Ascending aorta (tissue), 2 donors: Measurements from ENCODE around the gene TMEM109. TPM values are rescaled to one million over a fixed set of nuclear protein-coding genes. Genes with fewer than 3 reads are reported as not detected.
"Not testable (repeated sequence)": the region's sequence is repeated elsewhere in the genome, so short reads cannot be mapped to it uniquely, and the experiment has no call there.

Experiments
- DNase-seq, 2 donors: peaks; one replicate each; pipeline ENCODE4 v3.0.0-alpha.2; 2019; ENCODE audit warnings: low spot score in 2 of 2
- H3K27ac ChIP-seq, 2 donors: fragments of 200-600 bp; sonication (generic); one replicate each; pipeline ENCODE4 v1.5.1; 2016 to 2017; ENCODE audit warnings: mild to moderate bottlenecking in 1 of 2
- H3K27me3 ChIP-seq: fragments of 200-600 bp; sonication (generic); one replicate; pipeline ENCODE4 v1.5.1; 2017
- H3K36me3 ChIP-seq, 2 donors: fragments of 200-600 bp; sonication (generic); one replicate each; pipeline ENCODE4 v1.5.1; 2016
- H3K4me1 ChIP-seq, 2 donors: fragments of 200-600 bp; sonication (generic); one replicate each; pipeline ENCODE4 v1.5.1; 2016 to 2017; ENCODE audit warnings: mild to moderate bottlenecking in 1 of 2
- H3K4me3 ChIP-seq, 2 donors: fragments of 200-600 bp; sonication (generic); one replicate each; pipeline ENCODE4 v1.5.1; 2016 to 2017; ENCODE audit warnings: mild to moderate bottlenecking in 1 of 2
- H3K9me3 ChIP-seq, 2 donors: fragments of 200-600 bp; sonication (generic); one replicate each; pipeline ENCODE4 v1.5.1; 2016
- CTCF ChIP-seq, 3 experiments: fragments of 200-600 bp in 2 of 3; fragments of 450-650 bp in 1 of 3; sonication (generic) in 2 of 3; IDR thresholded peaks; one replicate each; pipeline ENCODE4 v1.5.1; 2016 to 2019; ENCODE audit warnings: antibody characterized with exemption in 3 of 3, mild to moderate bottlenecking in 1 of 3, moderate library complexity in 1 of 3
- intact Hi-C: fragments of 100-400 bp; cut with DNase I; formaldehyde crosslinking; loops from one replicate; pipeline ENCODE4 v1.15.1; 2023
- total RNA-seq: library from RNA; depleted of rRNA; stranded (reverse); fragments of >200 nt; gene quantifications from one replicate; pipeline ENCODE4 v1.1.0, GENCODE V29; 2016

The TMEM109 gene
- total RNA-seq, 1 donor from 2014 or later = 238 TPM

DNA sequence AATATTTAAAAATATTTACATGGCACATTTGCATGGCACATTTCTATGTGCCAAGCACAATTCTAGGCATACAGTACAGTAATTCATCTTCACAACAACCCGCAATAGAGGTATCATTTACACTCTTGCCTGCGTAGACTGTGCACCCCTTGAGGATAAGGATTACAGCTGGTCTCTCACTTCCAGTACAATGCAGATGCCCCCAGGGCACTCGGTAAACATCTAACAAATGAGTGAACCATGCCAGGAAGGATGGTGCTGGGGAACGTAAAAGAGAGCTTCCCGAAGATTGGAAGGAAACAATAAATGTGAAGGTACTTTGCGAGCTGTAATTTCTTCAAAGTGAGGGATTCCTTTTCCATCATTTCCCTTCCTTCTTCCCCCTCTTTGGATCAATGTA lies 8.9 kb upstream of the TMEM109 start:
- peak overlapping the region; percentile 10 to 97 for H3K27ac ChIP-seq
- H3K27me3 ChIP-seq = no peaks in the 10 kb centered on the region
- intact Hi-C loops = loop anchor here (5.0 kb wide), 2 partner anchors 1288 to 1343 kb away; partner anchors contain the start of gene OSBP
- TF ChIP-seq CTCF (IDR thresholded peaks at IDR 0.05) = no peak
- peak overlapping the region; percentile 98 to 99 for H3K4me3 ChIP-seq
- peaks cover 28 to 38% of the 10 kb centered on the region in 2 donors for H3K36me3 ChIP-seq
- DNase-seq = no peak
- H3K9me3 ChIP-seq = no peaks in the 10 kb centered on the region
- H3K4me1 ChIP-seq = peaks cover 6 to 18% of the 10 kb centered on the region in 2 donors

GRCh38 chr11:60905551-60906113 lies 8.3 kb upstream of the TMEM109 start:
- no peak for TF ChIP-seq CTCF (IDR thresholded peaks at IDR 0.05)
- peaks cover 6 to 18% of the 10 kb centered on the region in 2 donors for H3K4me1 ChIP-seq
- no peak for DNase-seq
- H3K27ac ChIP-seq = peak overlapping the region; percentile 97 to 99
- H3K36me3 ChIP-seq = peaks cover 23 to 32% of the 10 kb centered on the region in 2 donors
- H3K4me3 ChIP-seq = peak overlapping the region; percentile 98 to 99
- intact Hi-C loops = loop anchor here (1.0 to 5.0 kb wide), 4 partner anchors 64 to 1343 kb away; partner anchors contain the start of genes OSBP and VPS37C
- no peaks in the 10 kb centered on the region for H3K27me3 ChIP-seq
- H3K9me3 ChIP-seq = no peaks in the 10 kb centered on the region

DNA sequence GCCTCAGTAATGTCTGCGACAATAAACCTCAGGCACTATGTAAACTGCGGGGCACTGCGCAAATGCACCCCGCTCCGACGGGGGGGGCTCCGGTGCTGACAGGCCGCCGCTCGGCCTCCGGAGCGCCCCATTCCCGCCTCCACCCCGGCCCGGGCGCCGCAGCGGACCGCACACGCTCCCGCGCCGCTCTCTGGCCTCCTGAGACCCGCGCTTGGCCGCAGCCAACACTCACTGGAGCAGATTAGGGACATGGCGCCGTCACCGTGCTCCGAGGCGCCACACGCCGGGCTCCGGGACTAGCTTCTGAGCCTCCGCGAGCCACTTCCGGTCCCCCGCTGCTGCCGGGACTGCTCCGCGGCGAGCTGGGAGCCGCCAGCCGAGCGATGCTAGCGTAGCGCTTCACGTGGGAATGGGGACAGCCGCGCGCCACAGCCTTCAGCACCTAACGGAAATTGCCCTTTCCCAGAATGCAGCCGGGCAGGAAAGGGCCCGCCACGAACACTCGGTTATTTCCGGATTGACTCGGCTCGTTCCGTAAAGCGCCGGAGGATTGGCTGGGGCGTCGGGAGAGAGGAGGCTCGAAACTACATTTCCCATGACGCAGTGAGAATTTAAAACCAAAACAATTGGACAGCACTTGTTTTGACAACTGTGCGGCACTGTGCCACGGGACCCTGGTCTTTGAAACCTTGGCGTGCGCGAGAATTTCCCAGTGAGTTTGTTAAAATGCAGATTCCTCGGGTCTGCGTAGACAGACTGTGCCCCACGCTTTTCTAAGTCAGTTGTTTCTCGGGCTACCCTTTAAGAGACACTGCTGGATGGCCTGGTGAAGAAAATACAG lies 7.6 kb upstream of the TMEM109 start, which contains the start of gene PRPF19:
Gene PRPF19, minus strand, starts transcription at position 454 of the 841 bp plus-strand sequence. Its CDS starts 203 bp downstream, at position 251.
- Histone ChIP-seq H3K4me1 (peaks cover 6 to 18% of the 10 kb centered on the region in 2 donors), H3K27ac (peak within 1 kb of the TSS; percentile 97 to 99), H3K36me3 (peaks cover 16 to 25% of the 10 kb centered on the region in 2 donors), H3K4me3 (peak within 1 kb of the TSS; percentile 98 to 99), H3K9me3 (no peaks in the 10 kb centered on the region), H3K27me3 (no peaks in the 10 kb centered on the region)
- DNase-seq = peak; percentile 87 to 99
- intact Hi-C loops = loop anchor here (1.0 to 5.0 kb wide), 4 partner anchors 65 to 1344 kb away; partner anchors contain the start of genes OSBP and VPS37C
- no peak for TF ChIP-seq CTCF (IDR thresholded peaks at IDR 0.05)

GRCh38 chr11:60908803-60909202 lies 5.2 kb upstream of the TMEM109 start:
- no peaks in the 10 kb centered on the region for H3K9me3 ChIP-seq
- intact Hi-C loops = loop anchor here (5.0 kb wide), 2 partner anchors 1292 to 1347 kb away; partner anchors contain the start of gene OSBP

GRCh38 chr11:60909680-60910280 lies 4.2 kb upstream of the TMEM109 start:
- H3K4me1 ChIP-seq = peaks cover 6 to 24% of the 10 kb centered on the region in 2 donors
- not testable (repeated sequence) for H3K27me3 ChIP-seq, H3K36me3 ChIP-seq, DNase-seq, H3K9me3 ChIP-seq, H3K4me3 ChIP-seq, H3K27ac ChIP-seq
- intact Hi-C loops = loop anchor here (5.0 kb wide), 2 partner anchors 1292 to 1347 kb away; partner anchors contain the start of gene OSBP

More at GRCh38 chr11:60908803-60909202, 5.2 kb upstream of the TMEM109 start:
- Histone ChIP-seq H3K36me3 (peaks cover 0 to 1% of the 10 kb centered on the region in 2 donors), H3K4me3 (no peak overlapping the region), H3K4me1 (peaks cover 6 to 26% of the 10 kb centered on the region in 2 donors), H3K27me3 (no peaks in the 10 kb centered on the region), H3K27ac (no peak overlapping the region)
- TF ChIP-seq CTCF (IDR thresholded peaks at IDR 0.05) = no peak
- DNase-seq = no peak
